Omental fat pad (tissue), 4 donors: Measurements from ENCODE around the gene UBE2L6. TPM values are rescaled to one million over a fixed set of nuclear protein-coding genes. Genes with fewer than 3 reads are reported as not detected.

Source experiments
- ATAC-seq: fragments of 150-250 bp; one replicate; pipeline ENCODE4 v1.9.1; 2016; ENCODE audit warnings: mild to moderate bottlenecking, moderate library complexity; ENCODE audit not compliant: low FRiP score
- DNase-seq: peaks from one replicate; pipeline ENCODE4 v3.0.0-alpha.2; 2019; ENCODE audit warnings: low spot score
- CTCF ChIP-seq, 3 donors: fragments of 450-650 bp; IDR thresholded peaks; one replicate each; pipeline ENCODE4 v1.5.1; 2016 to 2017; ENCODE audit warnings: antibody characterized with exemption in 3 of 3, mild to moderate bottlenecking in 3 of 3, moderate library complexity in 2 of 3
- total RNA-seq, 4 donors: library from RNA; depleted of rRNA; stranded (reverse); fragments of >200 nt; gene quantifications; one replicate each; pipeline ENCODE4 v1.1.0, GENCODE V29; 2016

UBE2L6 gene
- total RNA-seq, 4 donors from 2014 or later, result 46.5 to 104 (median 52.6) TPM

GRCh38 chr11:57511741-57512430 lies 55.6 kb downstream of the UBE2L6 start:
- no peak for ATAC-seq
- no peak for TF ChIP-seq CTCF (IDR thresholded peaks at IDR 0.05)
- no peak for DNase-seq

GRCh38 chr11:57508341-57509170 lies 58.9 kb downstream of the UBE2L6 start:
- DNase-seq (no peak), ATAC-seq (no peak)
- TF ChIP-seq CTCF (IDR thresholded peaks at IDR 0.05), result no peak

- DNase-seq, result no peak
- TF ChIP-seq CTCF (IDR thresholded peaks at IDR 0.05), result no peak
- ATAC-seq, result no peak
Observed at GRCh38 chr11:57506522-57506921, 61.0 kb downstream of the UBE2L6 start.

- DNase-seq, result no peak
- TF ChIP-seq CTCF (IDR thresholded peaks at IDR 0.05), result no peak
Observed at GRCh38 chr11:57504511-57504910, 63.0 kb downstream of the UBE2L6 start.

GRCh38 chr11:57502870-57503269 lies 64.6 kb downstream of the UBE2L6 start:
- ATAC-seq, result no peak
- DNase-seq, result no peak
- no peak for TF ChIP-seq CTCF (IDR thresholded peaks at IDR 0.05)

More at GRCh38 chr11:57504511-57504910, 63.0 kb downstream of the UBE2L6 start:
- no peak for ATAC-seq

- TF ChIP-seq CTCF (IDR thresholded peaks at IDR 0.05), result no peak
- no peak for DNase-seq
- ATAC-seq, result no peak
Observed at GRCh38 chr11:57502376-57502775, 65.1 kb downstream of the UBE2L6 start.
